Jurkat, Clone E6-1 (cell line): ENCODE data around the gene DNAH14.

Experiments used
- DNase-seq: peaks from one replicate; pipeline ENCODE4 v3.0.0-alpha.2; 2011; ENCODE audit warnings: low read depth, low spot score
- H3K4me3 ChIP-seq: 2 replicates; pipeline ENCODE4 v1.5.1; 2011; ENCODE audit warnings: mild to moderate bottlenecking, low read length, control low read depth, moderate library complexity

Gene DNAH14

GRCh38 chr1:225412321-225412720, 482.8 kb downstream of the DNAH14 start:
- H3K4me3 ChIP-seq, result no peak overlapping the region
- DNase-seq, result no peak

DNA sequence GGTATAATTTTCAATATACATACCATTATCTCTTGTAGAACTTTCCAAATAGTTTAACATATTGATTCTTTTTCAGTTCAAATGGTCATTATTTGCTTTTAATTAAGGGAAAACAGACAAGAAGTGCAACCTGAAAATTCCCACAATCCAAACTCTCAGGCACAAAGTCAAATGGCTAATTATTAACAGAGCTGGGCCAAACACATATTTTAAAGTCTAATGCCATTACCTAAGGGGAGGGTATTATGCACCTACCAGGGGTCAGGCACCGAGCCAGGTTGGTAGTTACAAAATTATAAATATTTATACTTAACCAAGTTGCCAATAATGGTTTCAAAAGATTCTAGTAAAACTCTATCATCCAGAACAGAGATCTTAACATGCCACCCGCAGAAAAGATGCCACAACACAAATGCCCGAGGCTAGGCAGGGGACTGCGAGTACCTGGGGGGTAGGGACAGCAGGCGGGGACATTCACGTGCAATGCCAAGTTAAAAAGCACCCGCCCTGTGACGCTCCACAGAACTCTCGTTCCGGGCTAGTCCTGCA, 483.4 kb downstream of the DNAH14 start:
- no peak overlapping the region for H3K4me3 ChIP-seq
- DNase-seq, result no peak

- DNase-seq, result no peak
- no peak overlapping the region for H3K4me3 ChIP-seq
Observed at GRCh38 chr1:225413708-225414375, 484.4 kb downstream of the DNAH14 start.

DNA sequence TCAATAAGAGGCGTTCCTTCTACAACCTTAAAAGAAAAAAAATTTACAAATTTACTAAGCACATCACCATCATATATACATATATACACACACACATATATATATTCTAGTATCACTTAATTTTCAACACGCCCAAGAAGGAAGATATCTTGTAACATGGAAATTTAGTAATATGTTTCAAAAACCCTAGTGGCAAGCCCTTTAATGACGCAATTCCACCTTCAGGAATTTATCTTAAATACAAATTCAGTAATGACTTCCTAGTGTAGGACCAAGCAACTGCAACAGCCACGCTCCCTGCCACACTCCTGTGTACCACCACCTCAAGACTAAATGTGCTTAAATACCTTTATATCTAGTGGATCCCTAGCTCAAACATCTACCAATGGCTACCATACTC, 485.8 kb downstream of the DNAH14 start:
- no peak for DNase-seq
- H3K4me3 ChIP-seq, result no peak overlapping the region

- no peak for DNase-seq
- H3K4me3 ChIP-seq, result no peak overlapping the region
Observed at GRCh38 chr1:225415967-225416745, 486.7 kb downstream of the DNAH14 start.

DNA sequence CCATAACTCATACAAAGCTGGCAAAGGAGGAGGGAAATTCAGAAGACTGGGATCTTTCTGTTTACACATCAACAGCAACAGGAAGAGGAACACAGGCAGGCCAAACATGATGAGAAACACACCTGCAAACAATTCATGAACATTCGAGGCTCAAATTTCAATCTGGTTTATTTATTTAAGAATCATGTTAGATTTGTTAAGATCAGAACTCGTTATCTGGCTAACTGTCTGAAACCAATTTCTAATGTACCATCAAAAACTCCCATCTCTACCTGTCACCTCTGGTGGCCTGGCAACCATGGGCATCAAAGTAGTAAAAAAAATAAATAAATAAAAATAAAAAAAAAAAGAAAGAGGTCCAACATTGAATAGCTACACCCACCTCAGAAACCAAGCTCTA, 488.6 kb downstream of the DNAH14 start:
- DNase-seq, result no peak
- no peak overlapping the region for H3K4me3 ChIP-seq

DNA sequence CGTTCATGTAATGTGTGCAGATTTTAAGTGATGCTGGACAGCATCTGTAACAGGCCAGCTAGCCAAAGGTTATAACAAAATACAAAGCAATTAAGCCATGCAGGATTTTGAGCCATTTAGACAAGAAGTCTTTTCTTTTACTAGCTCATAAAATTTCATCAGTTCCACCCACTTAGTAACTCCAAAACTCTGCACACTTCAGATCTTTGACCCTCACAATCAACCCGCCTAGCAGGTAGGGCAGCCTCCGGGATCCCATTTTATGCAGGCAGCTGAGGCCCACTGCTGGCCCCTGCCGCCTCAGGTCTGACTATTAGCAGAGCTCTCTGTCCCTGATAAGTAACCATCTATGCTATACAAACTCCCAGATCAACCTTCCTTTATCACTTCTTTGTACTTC, 489.1 kb downstream of the DNAH14 start:
- H3K4me3 ChIP-seq, result no peak overlapping the region
- DNase-seq, result no peak

GRCh38 chr1:225422031-225422605, 492.6 kb downstream of the DNAH14 start:
- no peak overlapping the region for H3K4me3 ChIP-seq
- no peak for DNase-seq

GRCh38 chr1:225422795-225423517, 493.5 kb downstream of the DNAH14 start:
- H3K4me3 ChIP-seq, result no peak overlapping the region
- no peak for DNase-seq

DNA sequence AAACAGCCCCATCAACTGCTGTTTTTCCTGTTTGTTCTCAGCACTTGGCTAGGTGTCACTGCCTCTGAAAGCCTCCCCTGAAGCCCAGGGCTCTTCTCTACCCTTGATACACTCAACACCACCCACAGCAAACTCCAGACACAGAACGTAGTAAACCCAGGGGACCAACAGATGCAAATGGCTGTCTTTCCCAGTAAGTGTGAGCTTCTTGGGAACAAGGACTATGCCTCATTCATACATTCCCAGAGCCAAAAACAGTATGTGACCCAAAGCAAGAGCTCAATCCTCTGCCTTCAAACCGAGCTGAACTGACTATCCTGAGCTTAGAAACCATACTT, 494.0 kb downstream of the DNAH14 start:
- no peak for DNase-seq
- no peak overlapping the region for H3K4me3 ChIP-seq

DNA sequence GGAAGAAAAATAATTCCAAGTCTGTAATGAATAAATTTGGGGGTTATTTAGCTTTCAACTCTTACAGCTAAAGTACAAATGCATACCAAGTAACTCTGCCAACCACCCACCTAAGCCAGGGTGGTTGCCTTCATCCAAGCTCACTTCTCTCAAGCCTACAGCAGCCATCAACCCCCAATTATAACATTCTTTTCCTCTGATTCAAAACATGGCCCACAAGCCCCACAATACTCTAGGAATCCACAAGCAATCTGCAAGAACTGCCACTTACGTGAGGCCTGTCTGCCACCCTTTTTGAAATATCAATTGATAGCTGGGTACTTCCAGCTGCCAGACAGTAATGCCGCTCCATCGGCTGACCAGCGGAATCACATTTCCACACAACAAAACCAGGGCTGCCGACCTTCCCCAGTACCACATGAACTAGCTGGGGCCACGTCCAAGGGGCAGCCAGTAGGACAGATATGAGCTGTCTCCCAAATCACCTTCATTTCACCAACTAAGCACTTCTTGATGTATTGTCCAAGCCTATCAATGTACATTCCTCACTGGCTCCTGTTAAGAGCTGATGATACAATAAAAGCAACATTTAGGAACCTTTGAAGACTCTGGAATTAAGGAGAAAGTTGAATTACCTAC, 495.2 kb downstream of the DNAH14 start:
- no peak for DNase-seq
- H3K4me3 ChIP-seq, result no peak overlapping the region

DNA sequence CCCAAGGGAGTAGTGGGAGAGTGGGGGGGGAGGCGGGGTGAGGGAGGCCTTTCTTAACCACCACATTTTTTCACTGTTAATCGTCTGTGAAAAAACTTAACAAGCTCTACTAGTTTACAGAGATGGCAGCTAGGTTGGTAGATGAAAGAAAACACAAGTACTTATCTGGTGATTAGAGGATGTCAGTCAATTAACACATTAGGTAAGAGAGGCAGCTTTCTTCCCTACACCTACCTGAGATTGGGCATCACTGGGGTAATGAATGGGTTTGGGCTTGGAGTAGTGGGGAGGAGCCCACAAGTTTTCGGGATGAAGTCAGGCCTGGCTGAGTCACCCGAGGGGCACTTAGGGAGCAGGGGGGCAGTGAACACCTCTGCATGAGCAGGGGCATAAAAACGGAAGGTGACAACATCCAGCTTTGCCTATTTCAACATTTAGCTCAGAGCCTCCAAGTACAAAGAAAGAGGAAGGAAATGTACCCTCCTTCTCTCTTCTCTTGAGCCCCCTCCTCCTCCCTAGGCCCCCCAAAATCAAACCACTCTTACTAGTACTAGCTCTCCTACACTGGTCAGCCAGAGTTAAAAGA, 495.8 kb downstream of the DNAH14 start:
- H3K4me3 ChIP-seq, result peak overlapping the region; percentile 97
- no peak for DNase-seq

DNA sequence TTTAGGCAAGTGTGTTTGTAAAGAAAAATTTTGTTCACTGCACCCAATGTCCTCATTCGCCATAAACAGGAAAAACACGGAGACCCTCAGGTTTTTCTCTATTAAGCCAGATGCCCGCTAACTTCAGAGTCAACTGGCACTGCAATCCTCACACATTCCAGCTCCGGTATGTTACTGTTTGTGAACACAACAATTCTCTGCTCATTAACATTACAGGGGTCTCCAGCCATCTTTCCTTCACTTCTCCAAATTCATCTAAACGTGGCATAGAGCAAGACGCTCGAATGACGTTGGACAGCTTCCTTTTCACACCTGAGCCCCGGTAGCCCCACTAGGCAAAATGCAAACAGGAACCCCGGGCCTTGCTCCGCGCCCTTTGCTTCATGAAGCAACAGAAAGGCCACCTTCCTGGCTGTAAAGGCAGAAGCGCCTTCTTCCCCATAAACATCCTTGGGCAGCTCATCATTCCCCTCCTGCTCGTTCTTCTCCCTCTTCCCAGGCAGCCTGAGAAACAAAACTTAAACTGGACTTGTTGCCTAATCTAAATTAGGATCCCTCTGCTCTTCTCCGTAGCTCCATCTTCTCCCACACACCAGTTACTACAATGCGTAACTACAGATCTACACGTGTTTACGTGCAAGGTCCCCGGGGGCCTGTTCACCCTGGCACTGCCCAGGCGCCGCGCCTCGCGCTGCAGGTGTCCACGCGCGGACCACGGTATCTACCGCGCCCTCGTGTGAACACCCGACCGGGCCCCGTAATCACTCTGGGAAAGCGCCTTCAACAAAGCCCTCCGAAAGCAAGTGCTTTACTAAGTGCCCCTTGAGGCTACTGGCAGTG, 497.1 kb downstream of the DNAH14 start:
- DNase-seq, result no peak
- H3K4me3 ChIP-seq, result peak overlapping the region; percentile 97

DNA sequence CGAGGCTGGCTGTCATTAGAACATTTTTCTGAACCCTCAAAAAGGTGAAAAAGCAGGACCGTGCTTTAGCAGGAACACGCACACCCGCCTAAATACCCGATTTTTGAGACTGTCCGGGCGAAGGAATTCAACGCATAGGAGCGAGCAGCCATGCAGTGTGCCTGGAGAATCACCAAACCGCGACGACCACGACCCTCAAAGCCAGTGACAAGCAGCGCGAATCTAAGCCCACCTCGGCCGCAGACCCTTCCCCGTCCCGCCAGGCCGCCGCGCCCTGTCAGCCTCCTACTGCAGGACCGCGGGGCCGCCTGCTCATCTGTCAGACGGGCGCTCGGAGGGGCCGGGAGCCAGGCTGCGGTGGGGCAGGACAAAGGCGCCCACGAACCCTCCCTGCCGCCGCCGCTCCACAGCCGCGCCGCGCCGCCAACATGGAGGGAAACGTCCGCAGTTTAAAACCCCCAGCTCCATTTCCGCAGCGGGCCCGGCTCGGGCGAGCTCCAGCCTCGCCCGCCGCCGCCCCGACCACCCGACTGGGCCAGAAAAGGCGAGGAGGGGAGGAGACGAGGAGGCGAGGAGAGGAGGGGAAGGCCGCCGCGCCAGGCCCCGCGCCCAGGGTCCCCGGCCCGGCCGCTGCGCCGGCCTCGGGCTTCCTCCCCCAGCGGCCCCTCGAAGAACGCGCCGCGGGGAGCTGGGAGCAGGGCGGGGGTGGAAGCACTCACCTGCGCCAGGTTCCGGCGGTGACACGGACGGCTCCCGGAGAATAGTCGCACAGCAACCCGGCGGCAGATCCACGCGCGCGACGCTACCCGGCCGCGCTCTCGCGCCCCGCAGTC, 498.0 kb downstream of the DNAH14 start, which contains the start of gene LBR:
LBR (minus strand) TSS at position 804 of the 833 bp plus-strand sequence. CDS start 3,963 bp downstream, outside the sequence.
- DNase-seq, result no peak
- peak within 1 kb of the TSS; percentile 97 for H3K4me3 ChIP-seq

DNA sequence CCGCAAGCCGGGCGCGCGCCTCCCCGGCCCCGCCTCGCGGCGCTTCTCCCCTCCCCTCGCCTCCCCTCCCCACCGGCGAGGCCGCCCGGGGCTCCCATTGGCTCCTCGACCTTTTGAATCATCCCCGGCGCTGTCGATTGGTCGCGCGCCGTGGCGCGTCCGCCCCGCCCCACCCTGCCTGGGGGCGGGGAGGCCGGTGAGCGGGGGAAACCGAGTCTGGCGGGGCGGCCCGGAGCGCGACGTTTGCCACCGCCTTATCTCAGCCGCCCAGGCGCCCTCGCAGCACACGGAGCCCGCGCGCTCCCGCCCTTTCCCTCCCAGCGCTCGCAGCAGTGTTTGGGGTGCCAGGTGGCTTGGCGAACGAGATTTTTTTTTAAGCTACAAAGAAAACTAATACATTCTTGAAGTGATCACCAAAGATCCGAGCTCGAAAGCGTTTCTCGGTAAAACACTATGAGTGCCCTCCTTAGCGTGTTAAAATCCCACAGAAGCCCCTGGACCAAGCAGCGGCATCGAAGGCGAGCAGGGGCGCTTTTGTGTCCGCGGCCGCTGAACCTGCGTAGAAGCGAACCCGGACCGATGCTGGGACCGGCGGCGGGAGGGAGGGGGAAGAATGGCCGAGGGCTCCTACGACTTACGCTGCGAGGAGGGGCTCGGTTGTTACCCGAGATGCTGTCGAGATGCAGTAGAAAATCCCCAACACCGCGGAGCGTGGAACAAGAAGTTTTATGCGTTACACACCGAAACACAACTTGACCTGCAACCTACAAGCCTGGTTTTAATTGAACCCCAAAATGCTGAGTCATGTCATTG, 498.8 kb downstream of the DNAH14 start:
- peak overlapping the region; percentile 97 for H3K4me3 ChIP-seq
- DNase-seq, result peak; percentile 93

- DNase-seq, result peak; percentile 82
- H3K4me3 ChIP-seq, result peak overlapping the region; percentile 77
Observed at GRCh38 chr1:225428881-225429455, 499.5 kb downstream of the DNAH14 start.
